GM12874 (cell line): ENCODE measurements around the gene LLGL2.
A peak's percentile ranks its signal among the peaks of the same experiment; 100 is the strongest.

ENCODE experiments used
- CTCF ChIP-seq: IDR thresholded peaks from 2 replicates; pipeline ENCODE4 v1.5.1; 2011; ENCODE audit warnings: low read depth, mild to moderate bottlenecking, control low read depth, low read length, moderate library complexity; ENCODE audit not compliant: insufficient read depth

LLGL2 gene

GRCh38 chr17:75524970-75525805 lies at the start of gene LLGL2:
TSS of gene LLGL2 (plus strand) at chr17:75525697. CDS start at chr17:75543427, 17,730 bp downstream.
- TF ChIP-seq CTCF, result peak; percentile 63

- TF ChIP-seq CTCF, result no peak
These were observed 49.6 kb upstream of the LLGL2 start for GRCh38 chr17:75475851-75476250.

- no peak for TF ChIP-seq CTCF
These were observed 49.2 kb upstream of the LLGL2 start for GRCh38 chr17:75476271-75476671.

- no peak for TF ChIP-seq CTCF
These were observed 48.6 kb upstream of the LLGL2 start for GRCh38 chr17:75476752-75477489.

GRCh38 chr17:75478508-75478907 lies 47.0 kb upstream of the LLGL2 start:
- TF ChIP-seq CTCF, result no peak

GRCh38 chr17:75480281-75480680 lies 45.2 kb upstream of the LLGL2 start:
- TF ChIP-seq CTCF, result no peak

- no peak for TF ChIP-seq CTCF
These were observed 44.1 kb upstream of the LLGL2 start for GRCh38 chr17:75481194-75482068.
